ENCODE data around the gene KIF22. TPM values are rescaled to one million over a fixed set of nuclear protein-coding genes. Genes with fewer than 3 reads are reported as not detected.

KIF22 gene
- total RNA-seq (2014; rRNA removed) (87.6 and 93.1 TPM in 2 replicates), Bru-seq, nascent RNA (percentile 72 among the genes with signal in this experiment), BruChase-seq, experiment 1, labeled RNA remaining after a 6-hour chase (percentile 81 among the genes with signal in this experiment), BruChase-seq, experiment 2, labeled RNA remaining after a 2-hour chase (percentile 59 among the genes with signal in this experiment)
- long read RNA-seq, transcript KIF22-201 (14 exons, 2,113 nt), result major isoform, 41 of 75 reads
- long read RNA-seq, partial matches to known transcripts, result 26 of 75 reads
- long read RNA-seq, other reads (novel, unspliced or antisense), result 7 of 75 reads

DNA sequence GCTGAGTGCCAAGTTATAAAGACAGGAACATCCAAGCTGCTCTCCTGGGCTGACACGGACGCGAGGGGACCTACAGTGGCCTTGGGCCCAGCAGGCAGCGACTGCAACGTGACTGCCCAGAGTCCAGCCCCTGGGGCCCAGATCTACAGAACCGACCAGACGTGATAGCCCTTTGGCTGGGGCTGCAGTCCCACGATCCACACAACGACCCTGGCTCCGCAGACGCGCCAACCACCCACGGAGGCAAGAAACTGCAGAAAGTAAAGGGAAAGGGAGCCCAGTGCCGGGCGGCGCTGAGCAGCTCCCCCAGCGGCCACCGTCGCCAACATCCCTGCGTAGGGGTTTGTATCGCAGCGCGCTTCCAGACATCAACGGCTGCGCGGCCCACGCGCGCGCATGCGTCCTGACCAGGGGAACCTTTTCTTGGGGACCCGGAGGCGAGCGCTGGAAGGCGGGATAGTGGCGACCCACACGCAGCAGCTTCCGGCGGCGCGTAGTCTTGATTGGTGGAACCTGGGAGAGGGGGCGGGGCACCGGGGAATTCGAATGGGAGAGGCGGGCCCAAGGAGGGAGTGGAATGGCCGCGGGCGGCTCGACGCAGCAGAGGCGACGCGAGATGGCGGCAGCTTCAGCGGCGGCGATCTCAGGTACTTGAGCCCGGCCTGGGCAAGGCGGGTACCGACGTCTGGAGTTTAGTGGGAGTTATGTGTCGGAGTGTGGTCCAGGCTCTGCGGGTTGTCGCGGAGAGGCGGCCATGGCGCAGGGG, at the start of gene KIF22:
TSS of gene KIF22 (plus strand) at position 569 of the 766 bp plus-strand sequence. CDS start at position 578, 9 bp downstream.
- H3K27ac ChIP-seq (ENCODE audit: low read length), result peak within 1 kb of the TSS; percentile 36; the same call in 1 of the 2 replicates
- no peaks in the 10 kb centered on the region for H3K27me3 ChIP-seq (ENCODE audit: low read length)
- peak within 1 kb of the TSS; percentile 90 for H3K4me3 ChIP-seq (ENCODE audit: low read length)
- ChIA-PET POLR2A (ENCODE audit: unreplicated experiment) (no interaction called here), CTCF (interaction anchor here (1.6 kb wide), 1 partner anchor 25 kb away, joined by 5 read pairs; the partner anchor contains the start of gene PAGR1)
- H3K36me3 ChIP-seq (ENCODE audit: low read depth, low read length), result peaks cover 5% of the 10 kb centered on the region; the same call in 1 of the 2 replicates
- peak within 1 kb of the TSS; percentile 89 for H2AFZ ChIP-seq (ENCODE audit: low read length)
- H3F3A ChIP-seq (ENCODE audit: low read length, unreplicated experiment), result no peaks in the 10 kb centered on the region
- no TSS peak for BruUV-seq (replicated peaks)
- no peaks in the 10 kb centered on the region; the same call in 1 of the 2 replicates for H4K20me1 ChIP-seq (ENCODE audit: low read length)
- no peaks in the 10 kb centered on the region for H3K9me3 ChIP-seq (ENCODE audit: low read length)
- DNase-seq (peak; percentile 97), ATAC-seq (peak; percentile 94)
- intact Hi-C loops (cut with micrococcal nuclease), result no loop called here
- peak within 1 kb of the TSS; percentile 93 for H3K9ac ChIP-seq (ENCODE audit: low read length)
- peaks cover 13% of the 10 kb centered on the region for H3K4me1 ChIP-seq (ENCODE audit: insufficient read depth, low read length)
- H3K79me2 ChIP-seq (ENCODE audit: low read length), result peaks cover 48% of the 10 kb centered on the region
- no peak for TF ChIP-seq EZH2phosphoT487 (IDR thresholded peaks at IDR 0.05; ENCODE audit: borderline replicate concordance, low read length)
- no peak for TF ChIP-seq EZH2 (IDR thresholded peaks at IDR 0.05; ENCODE audit: low read length, unreplicated experiment)
- TF ChIP-seq, protein P1, sequence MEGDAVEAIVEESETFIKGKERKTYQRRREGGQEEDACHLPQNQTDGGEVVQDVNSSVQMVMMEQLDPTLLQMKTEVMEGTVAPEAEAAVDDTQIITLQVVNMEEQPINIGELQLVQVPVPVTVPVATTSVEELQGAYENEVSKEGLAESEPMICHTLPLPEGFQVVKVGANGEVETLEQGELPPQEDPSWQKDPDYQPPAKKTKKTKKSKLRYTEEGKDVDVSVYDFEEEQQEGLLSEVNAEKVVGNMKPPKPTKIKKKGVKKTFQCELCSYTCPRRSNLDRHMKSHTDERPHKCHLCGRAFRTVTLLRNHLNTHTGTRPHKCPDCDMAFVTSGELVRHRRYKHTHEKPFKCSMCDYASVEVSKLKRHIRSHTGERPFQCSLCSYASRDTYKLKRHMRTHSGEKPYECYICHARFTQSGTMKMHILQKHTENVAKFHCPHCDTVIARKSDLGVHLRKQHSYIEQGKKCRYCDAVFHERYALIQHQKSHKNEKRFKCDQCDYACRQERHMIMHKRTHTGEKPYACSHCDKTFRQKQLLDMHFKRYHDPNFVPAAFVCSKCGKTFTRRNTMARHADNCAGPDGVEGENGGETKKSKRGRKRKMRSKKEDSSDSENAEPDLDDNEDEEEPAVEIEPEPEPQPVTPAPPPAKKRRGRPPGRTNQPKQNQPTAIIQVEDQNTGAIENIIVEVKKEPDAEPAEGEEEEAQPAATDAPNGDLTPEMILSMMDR (conservative IDR thresholded peaks at IDR 0.05; ENCODE audit: low read depth, low read length), result peak; percentile 59
- H3K4me2 ChIP-seq (ENCODE audit: low read length), result peak within 1 kb of the TSS; percentile 99
- H3K9me2 ChIP-seq (replicated peaks; ENCODE audit: low read length), result no peaks in the 10 kb centered on the region

DNA sequence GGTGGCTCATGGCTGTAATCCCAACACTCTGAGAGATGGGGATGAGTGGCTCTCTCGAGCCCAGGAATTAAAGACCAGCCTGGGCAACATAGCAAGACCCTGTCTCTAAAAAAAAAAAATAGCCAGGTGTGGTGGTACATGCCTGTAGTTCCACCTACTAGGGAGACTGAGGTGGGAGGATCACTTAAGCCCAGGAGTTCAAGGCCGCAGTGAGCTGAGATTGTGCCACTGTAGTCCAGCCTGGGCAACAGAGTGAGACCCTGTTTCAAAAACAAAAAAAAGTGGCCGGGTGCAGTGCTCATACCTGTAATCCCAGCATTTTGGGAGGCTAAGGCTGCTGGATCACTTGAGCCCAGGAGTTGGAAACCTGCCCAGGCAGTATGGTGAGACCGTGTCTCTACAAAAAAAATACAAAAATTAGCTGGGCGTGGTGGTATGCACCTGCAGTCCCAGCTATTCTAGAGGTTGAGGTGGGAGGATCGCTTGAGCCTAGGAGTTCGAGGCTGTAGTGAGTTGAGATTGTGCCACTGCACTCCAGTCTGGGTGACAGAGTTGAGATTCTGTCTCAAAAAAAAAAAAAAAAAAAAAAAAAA, 47.8 kb upstream of the KIF22 start:
- ATAC-seq, result no peak
- H3K27me3 ChIP-seq (ENCODE audit: low read length), result no peaks in the 10 kb centered on the region
- TF ChIP-seq EZH2phosphoT487 (IDR thresholded peaks at IDR 0.05; ENCODE audit: borderline replicate concordance, low read length) (no peak), EZH2 (IDR thresholded peaks at IDR 0.05; ENCODE audit: low read length, unreplicated experiment) (no peak)
- TF ChIP-seq, protein P1 (conservative IDR thresholded peaks at IDR 0.05; ENCODE audit: low read depth, low read length), result no peak
- BruUV-seq (replicated peaks), result no TSS peak
- no peak overlapping the region for H3K4me3 ChIP-seq (ENCODE audit: low read length)
- DNase-seq, result no peak
- ChIA-PET POLR2A (ENCODE audit: unreplicated experiment) (no interaction called here), CTCF (no interaction called here)
- no peak overlapping the region for H3K27ac ChIP-seq (ENCODE audit: low read length)
- H3K4me1 ChIP-seq (ENCODE audit: insufficient read depth, low read length), result no peaks in the 10 kb centered on the region
- H3K9ac ChIP-seq (ENCODE audit: low read length), result no peak overlapping the region
- no peaks in the 10 kb centered on the region for H4K20me1 ChIP-seq (ENCODE audit: low read length)
- intact Hi-C loops (cut with micrococcal nuclease), result no loop called here
- no peaks in the 10 kb centered on the region for H3K79me2 ChIP-seq (ENCODE audit: low read length)
- H3K9me2 ChIP-seq (replicated peaks; ENCODE audit: low read length), result no peaks in the 10 kb centered on the region
- no peaks in the 10 kb centered on the region for H3F3A ChIP-seq (ENCODE audit: low read length, unreplicated experiment)
- H2AFZ ChIP-seq (ENCODE audit: low read length), result no peak overlapping the region
- no peak overlapping the region for H3K4me2 ChIP-seq (ENCODE audit: low read length)
- H3K36me3 ChIP-seq (ENCODE audit: low read depth, low read length), result no peaks in the 10 kb centered on the region
- H3K9me3 ChIP-seq (ENCODE audit: low read length), result no peaks in the 10 kb centered on the region

Data from PC-3 (cell line).